HepG2 (cell line): ENCODE data around the gene CACNA2D1. TPM values are rescaled to one million over a fixed set of nuclear protein-coding genes. Genes with fewer than 3 reads are reported as not detected.

Experiments used
- ATAC-seq: fragments of 200-7000 bp; cut with Tn5 transposase; 3 replicates; pipeline ENCODE4 v1.9.1; 2020; ENCODE audit warnings: mild to moderate bottlenecking, moderate library complexity
- BruUV-seq: library from RNA; stranded (reverse); fragments of 400-500 nt; replicated peaks from 2 replicates; lab custom pipeline; 2021; lab: Mats Ljungman, UMichigan
- CTCF ChIA-PET: fragments of 300-600 bp; formaldehyde crosslinking; extraction: SDS; loops from one replicate; lab custom pipeline; 2021; ENCODE audit warnings: low total read pairs, inconsistent platforms, low intra/inter-chr PET ratio; lab: Yijun Ruan, JAX
- POLR2A ChIA-PET: fragments of 350-600 bp; sonication (Branson Sonifier 250); formaldehyde crosslinking; loops from one replicate; lab custom pipeline; 2020; ENCODE audit warnings: antibody characterized with exemption, inconsistent platforms; lab: Yijun Ruan, JAX
- DNase-seq: peaks from one replicate; pipeline ENCODE4 v3.0.0-alpha.2; 2015; ENCODE audit warnings: low spot score
- FAIRE-seq: peaks from 3 replicates; lab custom pipeline; 2011; peaks lifted over from hg19 to GRCh38; lab: Jason Lieb, UNC
- H2AFZ ChIP-seq: one replicate; pipeline ENCODE4 v1.6.1; 2011; ENCODE audit warnings: low read length, inconsistent platforms
- H3K27ac ChIP-seq: fragments of 300-600 bp; 3 replicates; pipeline ENCODE4 v1.8.0; 2011; ENCODE audit warnings: mixed run types, mild to moderate bottlenecking, mixed read lengths, low read length, inconsistent platforms; ENCODE audit not compliant: insufficient read depth; ENCODE audit errors: extremely low read length
- H3K27me3 ChIP-seq, 2 experiments: fragments of 200-600 bp in 1 of 2; 2 replicates in 1 of 2; 3 replicates in 1 of 2; pipeline versions ENCODE4 v1.6.0 to v1.8.0; 2011; ENCODE audit warnings: low read length in 2 of 2, mild to moderate bottlenecking in 2 of 2, moderate library complexity in 2 of 2, inconsistent platforms in 1 of 2; ENCODE audit not compliant: insufficient read depth in 2 of 2, control insufficient read depth in 1 of 2
- H3K36me3 ChIP-seq, 2 experiments: fragments of 200-600 bp in 1 of 2; replicated peaks in 1 of 2; 2 replicates in 1 of 2; 3 replicates in 1 of 2; pipeline versions ENCODE4 v1.5.1 to v1.8.0; 2011; ENCODE audit warnings: low read length in 2 of 2, inconsistent platforms in 1 of 2; ENCODE audit not compliant: insufficient read depth in 2 of 2, control insufficient read depth in 1 of 2
- H3K4me1 ChIP-seq: 2 replicates; pipeline ENCODE4 v1.5.1; 2012; ENCODE audit warnings: low read length, inconsistent platforms; ENCODE audit not compliant: insufficient read depth
- H3K4me2 ChIP-seq: 2 replicates; pipeline ENCODE4 v1.6.0; 2011; ENCODE audit warnings: low read depth, low read length, inconsistent platforms
- H3K4me3 ChIP-seq, 3 experiments: fragments of 200-600 bp in 1 of 3; sonication (generic), shearing (Covaris generic) in 1 of 3; replicated peaks in 1 of 3; 2 replicates each; pipeline ENCODE4 v1.5.1; 2011 to 2016; ENCODE audit warnings: low read length in 3 of 3, inconsistent platforms in 2 of 3, low read depth in 2 of 3, mild to moderate bottlenecking in 2 of 3, control low read depth in 1 of 3, mixed read lengths in 1 of 3; ENCODE audit not compliant: insufficient read depth in 1 of 3
- H3K79me2 ChIP-seq: one replicate; pipeline ENCODE4 v1.6.1; 2011; ENCODE audit warnings: low read length, inconsistent platforms; ENCODE audit not compliant: insufficient read depth
- H3K9ac ChIP-seq: 2 replicates; pipeline ENCODE4 v1.6.0; 2011; ENCODE audit warnings: mild to moderate bottlenecking, low read depth, low read length, inconsistent platforms; ENCODE audit not compliant: insufficient read depth
- H3K9me3 ChIP-seq: 2 replicates; pipeline ENCODE4 v1.5.1; 2012; ENCODE audit warnings: mild to moderate bottlenecking, low read length
- H4K20me1 ChIP-seq: 2 replicates; pipeline ENCODE4 v1.6.0; 2011; ENCODE audit warnings: inconsistent platforms, mild to moderate bottlenecking, low read length, moderate library complexity; ENCODE audit not compliant: insufficient read depth
- AKNA ChIP-seq: sonication (generic); formaldehyde crosslinking; IDR thresholded peaks from 2 replicates; pipeline ENCODE4 v1.4.0; 2020; ENCODE audit warnings: missing genetic modification reagents, borderline replicate concordance
- CERS6 ChIP-seq: sonication (generic); formaldehyde crosslinking; IDR thresholded peaks from 2 replicates; pipeline ENCODE4 v1.5.0; 2020; ENCODE audit warnings: missing genetic modification reagents
- FOXK1 ChIP-seq: sonication (generic); formaldehyde crosslinking; IDR thresholded peaks from 2 replicates; pipeline ENCODE4 v1.4.0; 2020; ENCODE audit warnings: low read depth, missing genetic modification reagents, borderline replicate concordance
- MEF2D ChIP-seq: sonication (generic); formaldehyde crosslinking; IDR thresholded peaks from 2 replicates; pipeline ENCODE4 v1.5.1; 2020; ENCODE audit warnings: mild to moderate bottlenecking, missing genetic modification reagents
- MTA3 ChIP-seq: sonication (generic); formaldehyde crosslinking; IDR thresholded peaks from 2 replicates; pipeline ENCODE4 v1.4.0; 2020; ENCODE audit warnings: missing genetic modification reagents
- NKX3-1 ChIP-seq: sonication (generic); formaldehyde crosslinking; IDR thresholded peaks from 2 replicates; pipeline ENCODE4 v1.5.0; 2020; ENCODE audit warnings: missing genetic modification reagents
- RBFOX2 ChIP-seq: fragments of 200-400 bp; formaldehyde crosslinking; IDR thresholded peaks from 2 replicates; pipeline ENCODE4 v1.6.1; 2017; ENCODE audit warnings: low read depth, mild to moderate bottlenecking, low read length
- SP140L ChIP-seq: sonication (generic); formaldehyde crosslinking; IDR thresholded peaks from 2 replicates; pipeline ENCODE4 v1.4.0; 2020; ENCODE audit warnings: missing genetic modification reagents, borderline replicate concordance
- WIZ ChIP-seq: sonication (generic); formaldehyde crosslinking; IDR thresholded peaks from 2 replicates; pipeline ENCODE4 v1.5.1; 2020; ENCODE audit warnings: mild to moderate bottlenecking, missing genetic modification reagents
- ZNF598 ChIP-seq: sonication (generic); formaldehyde crosslinking; IDR thresholded peaks from 2 replicates; pipeline ENCODE4 v1.5.1; 2020; ENCODE audit warnings: mild to moderate bottlenecking, missing genetic modification reagents, borderline replicate concordance
- ZNF772 ChIP-seq: sonication (generic); formaldehyde crosslinking; IDR thresholded peaks from 2 replicates; pipeline ENCODE4 v1.5.0; 2020; ENCODE audit warnings: mild to moderate bottlenecking, missing genetic modification reagents
- WGBS: methylation state at CpG from one replicate; pipeline ENCODE4 v1.1.6; 2017; ENCODE audit warnings: low lambda C conversion rate; 5-methylcytosine and 5-hydroxymethylcytosine counted together
- in situ Hi-C: cut with HindIII; loops from 2 replicates; pipeline ENCODE4 v1.10.0; 2017; ENCODE audit warnings: low pct_unique_long_range_greater_than_20kb; ENCODE audit not compliant: extremely low pct_ligation_motif_present
- intact Hi-C: fragments of 100-400 bp; cut with micrococcal nuclease; formaldehyde crosslinking; loops from one replicate; pipeline ENCODE4 v1.10.0; 2022; ENCODE audit not compliant: unreplicated experiment
- polyA plus RNA-seq, 8 experiments: library from polyadenylated mRNA; depleted of rRNA in 3 of 8; stranded (reverse) in 7 of 8; unstranded in 1 of 8; fragments of >200 nt; fragmentation: Illumina TruSeq in 4 of 8; extraction: Trizol in 4 of 8; gene quantifications; 2 replicates each; pipeline versions ENCODE4 v1.2.1 to v1.2.3, GENCODE V29; 2011 to 2016; ENCODE audit warnings: low read depth in 4 of 8, missing spikeins in 1 of 8, mixed read lengths in 1 of 8; ENCODE audit not compliant: insufficient read depth in 1 of 8
- total RNA-seq, 5 experiments: library from RNA; depleted of rRNA; stranded (reverse); fragments of >200 nt; fragmentation: Illumina TruSeq; extraction: Trizol; gene quantifications; 2 replicates each; pipeline ENCODE4 v1.2.3, GENCODE V29; 2016; ENCODE audit warnings: low read depth in 1 of 5
- TF ChIP-seq, protein P1 (sequence below): sonication (generic); formaldehyde crosslinking; IDR thresholded peaks from 2 replicates; pipeline ENCODE4 v1.4.0; 2020; ENCODE audit warnings: missing genetic modification reagents, mild to moderate bottlenecking, borderline replicate concordance
- TF ChIP-seq, protein P2 (sequence below): sonication (generic); formaldehyde crosslinking; IDR thresholded peaks from 2 replicates; pipeline ENCODE4 v1.5.0; 2020; ENCODE audit warnings: mild to moderate bottlenecking, missing genetic modification reagents
- TF ChIP-seq, protein P3 (sequence below): sonication (generic); formaldehyde crosslinking; IDR thresholded peaks from 2 replicates; pipeline ENCODE4 v1.4.0; 2020; ENCODE audit warnings: mild to moderate bottlenecking, missing genetic modification reagents

CACNA2D1 gene
- total and polyA plus RNA-seq, 2 of the 13 experiments (the other 11 are each of a cell fraction or from before 2014, with no cell fraction given): not detected

DNA sequence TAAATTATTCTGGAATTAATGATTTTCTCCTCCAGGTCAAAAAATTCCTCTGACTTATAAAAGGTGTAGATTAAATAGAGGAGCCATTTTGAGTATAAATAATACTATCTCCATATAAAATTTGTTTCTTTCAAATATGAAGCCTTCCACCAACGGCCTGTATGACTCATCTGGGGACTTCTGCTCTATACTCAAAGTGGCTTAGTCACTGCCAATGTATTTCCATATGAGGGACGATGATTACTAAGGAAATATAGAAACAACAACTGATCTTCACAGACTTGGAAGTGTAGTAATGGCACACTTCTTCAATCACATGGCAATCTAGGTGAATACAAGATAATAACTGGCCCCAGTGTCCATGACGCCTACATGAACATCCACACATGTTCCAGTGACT is 338.1 kb downstream of the CACNA2D1 start:
- 12% methylated on average over 3 of the region's 3 CpGs for WGBS
- H4K20me1 ChIP-seq: no peaks in the 10 kb centered on the region
- POLR2A ChIA-PET: no interaction called here
- H3K4me2 ChIP-seq: no peak overlapping the region
- in situ Hi-C loops: no loop called here
- H3K4me1 ChIP-seq: no peaks in the 10 kb centered on the region
- H3K4me3 ChIP-seq: no peak overlapping the region
- H3K27me3 ChIP-seq: no peaks in the 10 kb centered on the region
- BruUV-seq: no TSS peak
- H3K9me3 ChIP-seq: no peaks in the 10 kb centered on the region
- CTCF ChIA-PET: no interaction called here
- no peaks in the 10 kb centered on the region for H3K36me3 ChIP-seq
- ATAC-seq: no peak
- FAIRE-seq: no peak
- DNase-seq: no peak
- no peaks in the 10 kb centered on the region for H3K79me2 ChIP-seq
- no peak overlapping the region for H3K27ac ChIP-seq
- intact Hi-C loops: no loop called here
- no peak overlapping the region for H2AFZ ChIP-seq
- H3K9ac ChIP-seq: no peak overlapping the region
- TF ChIP-seq MTA3 (CRISPR knock-in tag): no peak
- no peak for TF ChIP-seq NKX3-1 (CRISPR knock-in tag)
- TF ChIP-seq WIZ: no peak
- TF ChIP-seq ZNF772: no peak
- no peak for TF ChIP-seq ZNF598
- no peak for TF ChIP-seq FOXK1 (CRISPR knock-in tag)
- TF ChIP-seq CERS6 (CRISPR knock-in tag): no peak
- no peak for TF ChIP-seq AKNA
- no peak for TF ChIP-seq MEF2D
- TF ChIP-seq, protein P1, sequence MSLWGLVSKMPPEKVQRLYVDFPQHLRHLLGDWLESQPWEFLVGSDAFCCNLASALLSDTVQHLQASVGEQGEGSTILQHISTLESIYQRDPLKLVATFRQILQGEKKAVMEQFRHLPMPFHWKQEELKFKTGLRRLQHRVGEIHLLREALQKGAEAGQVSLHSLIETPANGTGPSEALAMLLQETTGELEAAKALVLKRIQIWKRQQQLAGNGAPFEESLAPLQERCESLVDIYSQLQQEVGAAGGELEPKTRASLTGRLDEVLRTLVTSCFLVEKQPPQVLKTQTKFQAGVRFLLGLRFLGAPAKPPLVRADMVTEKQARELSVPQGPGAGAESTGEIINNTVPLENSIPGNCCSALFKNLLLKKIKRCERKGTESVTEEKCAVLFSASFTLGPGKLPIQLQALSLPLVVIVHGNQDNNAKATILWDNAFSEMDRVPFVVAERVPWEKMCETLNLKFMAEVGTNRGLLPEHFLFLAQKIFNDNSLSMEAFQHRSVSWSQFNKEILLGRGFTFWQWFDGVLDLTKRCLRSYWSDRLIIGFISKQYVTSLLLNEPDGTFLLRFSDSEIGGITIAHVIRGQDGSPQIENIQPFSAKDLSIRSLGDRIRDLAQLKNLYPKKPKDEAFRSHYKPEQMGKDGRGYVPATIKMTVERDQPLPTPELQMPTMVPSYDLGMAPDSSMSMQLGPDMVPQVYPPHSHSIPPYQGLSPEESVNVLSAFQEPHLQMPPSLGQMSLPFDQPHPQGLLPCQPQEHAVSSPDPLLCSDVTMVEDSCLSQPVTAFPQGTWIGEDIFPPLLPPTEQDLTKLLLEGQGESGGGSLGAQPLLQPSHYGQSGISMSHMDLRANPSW (CRISPR knock-in tag): no peak
- no peak for TF ChIP-seq RBFOX2
- no peak for TF ChIP-seq SP140L (CRISPR knock-in tag)
- TF ChIP-seq, protein P2, sequence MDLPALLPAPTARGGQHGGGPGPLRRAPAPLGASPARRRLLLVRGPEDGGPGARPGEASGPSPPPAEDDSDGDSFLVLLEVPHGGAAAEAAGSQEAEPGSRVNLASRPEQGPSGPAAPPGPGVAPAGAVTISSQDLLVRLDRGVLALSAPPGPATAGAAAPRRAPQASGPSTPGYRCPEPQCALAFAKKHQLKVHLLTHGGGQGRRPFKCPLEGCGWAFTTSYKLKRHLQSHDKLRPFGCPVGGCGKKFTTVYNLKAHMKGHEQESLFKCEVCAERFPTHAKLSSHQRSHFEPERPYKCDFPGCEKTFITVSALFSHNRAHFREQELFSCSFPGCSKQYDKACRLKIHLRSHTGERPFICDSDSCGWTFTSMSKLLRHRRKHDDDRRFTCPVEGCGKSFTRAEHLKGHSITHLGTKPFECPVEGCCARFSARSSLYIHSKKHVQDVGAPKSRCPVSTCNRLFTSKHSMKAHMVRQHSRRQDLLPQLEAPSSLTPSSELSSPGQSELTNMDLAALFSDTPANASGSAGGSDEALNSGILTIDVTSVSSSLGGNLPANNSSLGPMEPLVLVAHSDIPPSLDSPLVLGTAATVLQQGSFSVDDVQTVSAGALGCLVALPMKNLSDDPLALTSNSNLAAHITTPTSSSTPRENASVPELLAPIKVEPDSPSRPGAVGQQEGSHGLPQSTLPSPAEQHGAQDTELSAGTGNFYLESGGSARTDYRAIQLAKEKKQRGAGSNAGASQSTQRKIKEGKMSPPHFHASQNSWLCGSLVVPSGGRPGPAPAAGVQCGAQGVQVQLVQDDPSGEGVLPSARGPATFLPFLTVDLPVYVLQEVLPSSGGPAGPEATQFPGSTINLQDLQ (CRISPR knock-in tag): no peak
- TF ChIP-seq, protein P3, sequence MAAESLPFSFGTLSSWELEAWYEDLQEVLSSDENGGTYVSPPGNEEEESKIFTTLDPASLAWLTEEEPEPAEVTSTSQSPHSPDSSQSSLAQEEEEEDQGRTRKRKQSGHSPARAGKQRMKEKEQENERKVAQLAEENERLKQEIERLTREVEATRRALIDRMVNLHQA: no peak
